HepG2 (cell line): ENCODE data around the gene CNKSR3. TPM values are rescaled to one million over a fixed set of nuclear protein-coding genes. Genes with fewer than 3 reads are reported as not detected.

Source experiments
- CCDC6 ChIP-seq: sonication (generic); formaldehyde crosslinking; IDR thresholded peaks from 2 replicates; pipeline ENCODE4 v1.8.1; 2022; ENCODE audit warnings: mild to moderate bottlenecking, missing genetic modification reagents, moderate library complexity
- HMGA1 ChIP-seq: sonication (generic); formaldehyde crosslinking; conservative IDR thresholded peaks from 2 replicates; pipeline ENCODE4 v1.4.0; 2020; ENCODE audit warnings: missing genetic modification reagents
- ONECUT2 ChIP-seq: sonication (generic); formaldehyde crosslinking; IDR thresholded peaks from 2 replicates; pipeline ENCODE4 v1.4.0; 2020; ENCODE audit warnings: missing genetic modification reagents
- SUZ12 ChIP-seq: fragments of 150-350 bp; IDR thresholded peaks from 2 replicates; pipeline ENCODE4 v1.6.1; 2014; ENCODE audit warnings: low read depth, low read length
- ZNF124 ChIP-seq: sonication (generic); formaldehyde crosslinking; IDR thresholded peaks from 2 replicates; pipeline ENCODE4 v1.4.0; 2020; ENCODE audit warnings: missing genetic modification reagents
- ZNF354B ChIP-seq: sonication (generic); formaldehyde crosslinking; IDR thresholded peaks from 2 replicates; pipeline ENCODE4 v1.8.0; 2022; ENCODE audit warnings: mild to moderate bottlenecking, missing genetic modification reagents
- ZNF451 ChIP-seq: sonication (generic); formaldehyde crosslinking; IDR thresholded peaks from 2 replicates; pipeline ENCODE4 v1.5.0; 2020; ENCODE audit warnings: mild to moderate bottlenecking, missing genetic modification reagents
- ZNF883 ChIP-seq: sonication (generic); formaldehyde crosslinking; IDR thresholded peaks from 2 replicates; pipeline ENCODE4 v1.5.1; 2020; ENCODE audit warnings: mild to moderate bottlenecking, missing genetic modification reagents; ENCODE audit errors: not compliant biosample characterization
- polyA plus RNA-seq, 8 experiments: library from polyadenylated mRNA; depleted of rRNA in 3 of 8; stranded (reverse) in 7 of 8; unstranded in 1 of 8; fragments of >200 nt; fragmentation: Illumina TruSeq in 4 of 8; extraction: Trizol in 4 of 8; gene quantifications; 2 replicates each; pipeline versions ENCODE4 v1.2.1 to v1.2.3, GENCODE V29; 2011 to 2016; ENCODE audit warnings: low read depth in 4 of 8, missing spikeins in 1 of 8, mixed read lengths in 1 of 8; ENCODE audit not compliant: insufficient read depth in 1 of 8
- total RNA-seq, 5 experiments: library from RNA; depleted of rRNA; stranded (reverse); fragments of >200 nt; fragmentation: Illumina TruSeq; extraction: Trizol; gene quantifications; 2 replicates each; pipeline ENCODE4 v1.2.3, GENCODE V29; 2016; ENCODE audit warnings: low read depth in 1 of 5
- TF ChIP-seq, protein P1 (sequence below): sonication (generic); formaldehyde crosslinking; IDR thresholded peaks from 2 replicates; pipeline ENCODE4 v1.4.0; 2020; ENCODE audit warnings: mild to moderate bottlenecking, missing genetic modification reagents
- TF ChIP-seq, protein P2 (sequence below): sonication (generic); formaldehyde crosslinking; IDR thresholded peaks from 2 replicates; pipeline ENCODE4 v1.5.1; 2020; ENCODE audit warnings: missing genetic modification reagents, mild to moderate bottlenecking, borderline replicate concordance
- TF ChIP-seq, protein P3 (sequence below): sonication (generic); formaldehyde crosslinking; IDR thresholded peaks from 2 replicates; pipeline ENCODE4 v1.5.0; 2020; ENCODE audit warnings: missing genetic modification reagents
- TF ChIP-seq, protein P4 (sequence below): sonication (generic); formaldehyde crosslinking; IDR thresholded peaks from 2 replicates; pipeline ENCODE4 v1.4.0; 2020; ENCODE audit warnings: missing genetic modification reagents, borderline replicate concordance
- TF ChIP-seq, protein P5 (sequence below): sonication (generic); formaldehyde crosslinking; IDR thresholded peaks from 2 replicates; pipeline ENCODE4 v1.4.0; 2020; ENCODE audit warnings: missing genetic modification reagents
- TF ChIP-seq, protein P6 (sequence below): IDR thresholded peaks from 2 replicates; pipeline ENCODE4 v1.6.1; 2012; ENCODE audit warnings: low read depth, low read length, improper control_type of control experiment
- TF ChIP-seq, protein P7 (sequence below): sonication (generic); formaldehyde crosslinking; IDR thresholded peaks from 2 replicates; pipeline ENCODE4 v1.9.0; 2022; ENCODE audit warnings: missing genetic modification reagents, mild to moderate bottlenecking, borderline replicate concordance
- TF ChIP-seq, protein P8 (sequence below): sonication (generic); formaldehyde crosslinking; IDR thresholded peaks from 2 replicates; pipeline ENCODE4 v1.8.1; 2023; ENCODE audit warnings: mild to moderate bottlenecking, missing genetic modification reagents
- TF ChIP-seq, protein P9 (sequence below): IDR thresholded peaks from 2 replicates; pipeline ENCODE4 v1.6.1; 2012; ENCODE audit warnings: inconsistent platforms

CNKSR3 gene
- total and polyA plus RNA-seq, 2 of the 13 experiments (the other 11 are each of a cell fraction or from before 2014, with no cell fraction given), result 9.2 to 38.6 TPM

DNA sequence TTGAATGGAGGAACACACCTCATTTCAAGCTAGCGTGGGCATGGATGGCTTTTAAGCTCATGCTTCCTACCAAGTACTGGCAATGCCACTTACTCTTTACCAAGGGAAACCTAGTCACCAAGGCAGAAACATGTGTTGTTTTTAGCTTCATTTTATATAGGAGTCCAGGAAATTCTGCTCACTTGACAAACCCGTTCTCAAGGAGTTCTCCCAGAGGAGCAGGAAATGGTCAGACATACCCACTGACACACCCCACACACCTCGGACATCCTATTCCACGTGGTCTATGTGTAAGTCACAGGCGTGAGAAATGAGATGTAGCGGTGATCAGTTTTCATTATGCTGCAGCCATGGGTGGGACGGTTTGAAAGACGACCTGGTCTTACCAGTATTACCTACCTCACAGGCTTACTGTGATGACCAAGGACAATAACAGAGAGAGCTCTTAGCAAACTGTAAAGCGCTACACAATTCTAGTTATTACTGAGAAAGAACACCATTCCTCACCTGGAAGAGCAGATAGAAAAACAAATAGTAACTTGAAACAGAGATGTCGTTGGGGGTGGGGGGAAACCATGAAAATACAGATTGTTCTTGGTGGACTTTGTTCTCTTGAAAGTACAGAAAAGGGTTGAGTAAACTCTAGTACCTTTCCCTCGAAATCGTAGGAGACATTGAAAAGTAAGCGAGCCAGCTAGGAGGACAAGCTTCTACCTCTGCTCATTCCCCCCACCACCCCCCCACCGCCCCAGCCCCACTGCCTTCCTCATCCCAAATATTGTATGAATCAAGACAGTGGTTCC is 1.7 kb downstream of the CNKSR3 start (continued):
- TF ChIP-seq, protein P1, sequence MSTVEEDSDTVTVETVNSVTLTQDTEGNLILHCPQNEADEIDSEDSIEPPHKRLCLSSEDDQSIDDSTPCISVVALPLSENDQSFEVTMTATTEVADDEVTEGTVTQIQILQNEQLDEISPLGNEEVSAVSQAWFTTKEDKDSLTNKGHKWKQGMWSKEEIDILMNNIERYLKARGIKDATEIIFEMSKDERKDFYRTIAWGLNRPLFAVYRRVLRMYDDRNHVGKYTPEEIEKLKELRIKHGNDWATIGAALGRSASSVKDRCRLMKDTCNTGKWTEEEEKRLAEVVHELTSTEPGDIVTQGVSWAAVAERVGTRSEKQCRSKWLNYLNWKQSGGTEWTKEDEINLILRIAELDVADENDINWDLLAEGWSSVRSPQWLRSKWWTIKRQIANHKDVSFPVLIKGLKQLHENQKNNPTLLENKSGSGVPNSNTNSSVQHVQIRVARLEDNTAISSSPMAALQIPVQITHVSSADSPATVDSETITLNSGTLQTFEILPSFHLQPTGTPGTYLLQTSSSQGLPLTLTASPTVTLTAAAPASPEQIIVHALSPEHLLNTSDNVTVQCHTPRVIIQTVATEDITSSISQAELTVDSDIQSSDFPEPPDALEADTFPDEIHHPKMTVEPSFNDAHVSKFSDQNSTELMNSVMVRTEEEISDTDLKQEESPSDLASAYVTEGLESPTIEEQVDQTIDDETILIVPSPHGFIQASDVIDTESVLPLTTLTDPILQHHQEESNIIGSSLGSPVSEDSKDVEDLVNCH (CRISPR knock-in tag), result 0 out of 2 replicates have a peak, but pooled peaks have one; percentile 45
- TF ChIP-seq, protein P2, sequence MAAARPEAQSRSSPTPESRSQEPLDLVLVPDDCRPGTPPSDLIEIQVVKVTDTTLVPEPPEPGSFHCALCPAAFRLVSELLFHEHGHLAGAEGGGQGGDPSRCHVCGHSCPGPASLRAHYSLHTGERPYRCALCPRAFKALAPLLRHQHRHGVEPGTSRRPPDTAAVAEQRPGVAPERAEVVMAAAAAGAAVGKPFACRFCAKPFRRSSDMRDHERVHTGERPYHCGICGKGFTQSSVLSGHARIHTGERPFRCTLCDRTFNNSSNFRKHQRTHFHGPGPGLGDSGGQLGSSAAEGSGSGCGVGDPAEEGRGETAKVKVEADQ, result no peak
- TF ChIP-seq ZNF124 (CRISPR knock-in tag), result no peak
- no peak for TF ChIP-seq ZNF451 (CRISPR knock-in tag)
- TF ChIP-seq ZNF883 (CRISPR knock-in tag), result no peak
- TF ChIP-seq CCDC6 (CRISPR knock-in tag), result no peak
- no peak for TF ChIP-seq HMGA1 (CRISPR knock-in tag)
- no peak for TF ChIP-seq SUZ12
- TF ChIP-seq, protein P3, sequence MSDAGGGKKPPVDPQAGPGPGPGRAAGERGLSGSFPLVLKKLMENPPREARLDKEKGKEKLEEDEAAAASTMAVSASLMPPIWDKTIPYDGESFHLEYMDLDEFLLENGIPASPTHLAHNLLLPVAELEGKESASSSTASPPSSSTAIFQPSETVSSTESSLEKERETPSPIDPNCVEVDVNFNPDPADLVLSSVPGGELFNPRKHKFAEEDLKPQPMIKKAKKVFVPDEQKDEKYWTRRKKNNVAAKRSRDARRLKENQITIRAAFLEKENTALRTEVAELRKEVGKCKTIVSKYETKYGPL, result no peak
- TF ChIP-seq, protein P4, sequence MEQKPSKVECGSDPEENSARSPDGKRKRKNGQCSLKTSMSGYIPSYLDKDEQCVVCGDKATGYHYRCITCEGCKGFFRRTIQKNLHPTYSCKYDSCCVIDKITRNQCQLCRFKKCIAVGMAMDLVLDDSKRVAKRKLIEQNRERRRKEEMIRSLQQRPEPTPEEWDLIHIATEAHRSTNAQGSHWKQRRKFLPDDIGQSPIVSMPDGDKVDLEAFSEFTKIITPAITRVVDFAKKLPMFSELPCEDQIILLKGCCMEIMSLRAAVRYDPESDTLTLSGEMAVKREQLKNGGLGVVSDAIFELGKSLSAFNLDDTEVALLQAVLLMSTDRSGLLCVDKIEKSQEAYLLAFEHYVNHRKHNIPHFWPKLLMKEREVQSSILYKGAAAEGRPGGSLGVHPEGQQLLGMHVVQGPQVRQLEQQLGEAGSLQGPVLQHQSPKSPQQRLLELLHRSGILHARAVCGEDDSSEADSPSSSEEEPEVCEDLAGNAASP (CRISPR knock-in tag), result no peak
- TF ChIP-seq, protein P5, sequence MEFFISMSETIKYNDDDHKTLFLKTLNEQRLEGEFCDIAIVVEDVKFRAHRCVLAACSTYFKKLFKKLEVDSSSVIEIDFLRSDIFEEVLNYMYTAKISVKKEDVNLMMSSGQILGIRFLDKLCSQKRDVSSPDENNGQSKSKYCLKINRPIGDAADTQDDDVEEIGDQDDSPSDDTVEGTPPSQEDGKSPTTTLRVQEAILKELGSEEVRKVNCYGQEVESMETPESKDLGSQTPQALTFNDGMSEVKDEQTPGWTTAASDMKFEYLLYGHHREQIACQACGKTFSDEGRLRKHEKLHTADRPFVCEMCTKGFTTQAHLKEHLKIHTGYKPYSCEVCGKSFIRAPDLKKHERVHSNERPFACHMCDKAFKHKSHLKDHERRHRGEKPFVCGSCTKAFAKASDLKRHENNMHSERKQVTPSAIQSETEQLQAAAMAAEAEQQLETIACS (CRISPR knock-in tag), result 0 out of 2 replicates have a peak, but pooled peaks have one; percentile 6
- TF ChIP-seq, protein P6, sequence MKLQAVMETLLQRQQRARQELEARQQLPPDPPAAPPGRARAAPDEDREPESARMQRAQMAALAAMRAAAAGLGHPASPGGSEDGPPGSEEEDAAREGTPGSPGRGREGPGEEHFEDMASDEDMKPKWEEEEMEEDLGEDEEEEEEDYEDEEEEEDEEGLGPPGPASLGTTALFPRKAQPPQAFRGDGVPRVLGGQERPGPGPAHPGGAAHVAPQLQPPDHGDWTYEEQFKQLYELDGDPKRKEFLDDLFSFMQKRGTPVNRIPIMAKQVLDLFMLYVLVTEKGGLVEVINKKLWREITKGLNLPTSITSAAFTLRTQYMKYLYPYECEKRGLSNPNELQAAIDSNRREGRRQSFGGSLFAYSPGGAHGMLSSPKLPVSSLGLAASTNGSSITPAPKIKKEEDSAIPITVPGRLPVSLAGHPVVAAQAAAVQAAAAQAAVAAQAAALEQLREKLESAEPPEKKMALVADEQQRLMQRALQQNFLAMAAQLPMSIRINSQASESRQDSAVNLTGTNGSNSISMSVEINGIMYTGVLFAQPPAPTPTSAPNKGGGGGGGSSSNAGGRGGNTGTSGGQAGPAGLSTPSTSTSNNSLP, result no peak
- TF ChIP-seq, protein P7, sequence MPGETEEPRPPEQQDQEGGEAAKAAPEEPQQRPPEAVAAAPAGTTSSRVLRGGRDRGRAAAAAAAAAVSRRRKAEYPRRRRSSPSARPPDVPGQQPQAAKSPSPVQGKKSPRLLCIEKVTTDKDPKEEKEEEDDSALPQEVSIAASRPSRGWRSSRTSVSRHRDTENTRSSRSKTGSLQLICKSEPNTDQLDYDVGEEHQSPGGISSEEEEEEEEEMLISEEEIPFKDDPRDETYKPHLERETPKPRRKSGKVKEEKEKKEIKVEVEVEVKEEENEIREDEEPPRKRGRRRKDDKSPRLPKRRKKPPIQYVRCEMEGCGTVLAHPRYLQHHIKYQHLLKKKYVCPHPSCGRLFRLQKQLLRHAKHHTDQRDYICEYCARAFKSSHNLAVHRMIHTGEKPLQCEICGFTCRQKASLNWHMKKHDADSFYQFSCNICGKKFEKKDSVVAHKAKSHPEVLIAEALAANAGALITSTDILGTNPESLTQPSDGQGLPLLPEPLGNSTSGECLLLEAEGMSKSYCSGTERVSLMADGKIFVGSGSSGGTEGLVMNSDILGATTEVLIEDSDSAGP, result no peak
- TF ChIP-seq ZNF354B, result no peak
- TF ChIP-seq ONECUT2 (CRISPR knock-in tag), result no peak
- TF ChIP-seq, protein P8, sequence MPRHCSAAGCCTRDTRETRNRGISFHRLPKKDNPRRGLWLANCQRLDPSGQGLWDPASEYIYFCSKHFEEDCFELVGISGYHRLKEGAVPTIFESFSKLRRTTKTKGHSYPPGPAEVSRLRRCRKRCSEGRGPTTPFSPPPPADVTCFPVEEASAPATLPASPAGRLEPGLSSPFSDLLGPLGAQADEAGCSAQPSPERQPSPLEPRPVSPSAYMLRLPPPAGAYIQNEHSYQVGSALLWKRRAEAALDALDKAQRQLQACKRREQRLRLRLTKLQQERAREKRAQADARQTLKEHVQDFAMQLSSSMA, result 0 out of 2 replicates have a peak, but pooled peaks have one; percentile 38
- TF ChIP-seq, protein P9, sequence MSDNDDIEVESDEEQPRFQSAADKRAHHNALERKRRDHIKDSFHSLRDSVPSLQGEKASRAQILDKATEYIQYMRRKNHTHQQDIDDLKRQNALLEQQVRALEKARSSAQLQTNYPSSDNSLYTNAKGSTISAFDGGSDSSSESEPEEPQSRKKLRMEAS, result peak; percentile 67
